ENCODE data around the gene MOAP1. TPM values are rescaled to one million over a fixed set of nuclear protein-coding genes. Genes with fewer than 3 reads are reported as not detected.
"Not testable (repeated sequence)": the region's sequence is repeated elsewhere in the genome, so short reads cannot be mapped to it uniquely, and the experiment has no call there.

The MOAP1 gene
- 80.7 TPM for total RNA-seq

- peak; percentile 95 to 97 for DNase-seq (ENCODE audit: low spot score in 2 of 2)
- no peak for FAIRE-seq
Observed at GRCh38 chr14:93184391-93185348, at the start of gene MOAP1, which contains the start of gene LYSET. TSS of gene MOAP1 (minus strand) at chr14:93184897. CDS start at chr14:93184242, 655 bp downstream. TSS of gene LYSET (plus strand) at chr14:93185317. CDS start at chr14:93185406, 89 bp downstream.

- FAIRE-seq; DNase-seq (ENCODE audit: low spot score in 2 of 2): not testable (repeated sequence)
Observed at GRCh38 chr14:93233078-93233477, 48.4 kb upstream of the MOAP1 start.

- FAIRE-seq: no peak
- DNase-seq (ENCODE audit: low spot score in 2 of 2): no peak
Observed at GRCh38 chr14:93232159-93232558, 47.5 kb upstream of the MOAP1 start.

- FAIRE-seq (no peak), DNase-seq (ENCODE audit: low spot score in 2 of 2) (peak in 1 of 2 donors; percentile 65)
Observed at GRCh38 chr14:93231129-93231979, 46.7 kb upstream of the MOAP1 start.

GRCh38 chr14:93230539-93230938, 45.8 kb upstream of the MOAP1 start:
- no peak for DNase-seq (ENCODE audit: low spot score in 2 of 2)
- no peak for FAIRE-seq

GRCh38 chr14:93228550-93228949, 43.9 kb upstream of the MOAP1 start:
- DNase-seq (ENCODE audit: low spot score in 2 of 2) (no peak), FAIRE-seq (no peak)

- FAIRE-seq: no peak
- no peak for DNase-seq (ENCODE audit: low spot score in 2 of 2)
Observed at GRCh38 chr14:93223565-93223964, 38.9 kb upstream of the MOAP1 start.

GRCh38 chr14:93220509-93220908, 35.8 kb upstream of the MOAP1 start:
- FAIRE-seq: no peak
- no peak for DNase-seq (ENCODE audit: low spot score in 2 of 2)

GRCh38 chr14:93219103-93219726, 34.5 kb upstream of the MOAP1 start:
- no peak for DNase-seq (ENCODE audit: low spot score in 2 of 2)
- FAIRE-seq: no peak

GRCh38 chr14:93214598-93214997, 29.9 kb upstream of the MOAP1 start:
- FAIRE-seq (no peak), DNase-seq (ENCODE audit: low spot score in 2 of 2) (no peak)

- FAIRE-seq: no peak
Observed at GRCh38 chr14:93212432-93212831, 27.7 kb upstream of the MOAP1 start.

GRCh38 chr14:93207468-93208308, 23.0 kb upstream of the MOAP1 start:
- FAIRE-seq (no peak), DNase-seq (ENCODE audit: low spot score in 2 of 2) (peak; percentile 47 to 48)

More at GRCh38 chr14:93212432-93212831, 27.7 kb upstream of the MOAP1 start:
- no peak for DNase-seq (ENCODE audit: low spot score in 2 of 2)

- DNase-seq (ENCODE audit: low spot score in 2 of 2): peak; percentile 92 to 94
- peak; percentile 3 for FAIRE-seq
Observed at GRCh38 chr14:93206793-93207467, 22.2 kb upstream of the MOAP1 start, which contains the start of the genes GON7 and UBR7. TSS of gene GON7 (minus strand) at chr14:93207065. CDS start at chr14:93207037, 28 bp downstream. TSS of gene UBR7 (plus strand) at chr14:93207256. CDS start at chr14:93207292, 36 bp downstream.

GRCh38 chr14:93201155-93201704, 16.5 kb upstream of the MOAP1 start:
- no peak for FAIRE-seq

GRCh38 chr14:93200553-93200952, 15.9 kb upstream of the MOAP1 start:
- no peak for DNase-seq (ENCODE audit: low spot score in 2 of 2)
- FAIRE-seq: no peak

More at GRCh38 chr14:93201155-93201704, 16.5 kb upstream of the MOAP1 start:
- no peak for DNase-seq (ENCODE audit: low spot score in 2 of 2)

- DNase-seq (ENCODE audit: low spot score in 2 of 2): no peak
- FAIRE-seq: no peak
Observed at GRCh38 chr14:93199031-93199430, 14.3 kb upstream of the MOAP1 start.

- FAIRE-seq (no peak), DNase-seq (ENCODE audit: low spot score in 2 of 2) (no peak)
Observed at GRCh38 chr14:93195316-93195999, 10.8 kb upstream of the MOAP1 start.

GRCh38 chr14:93186956-93187355, 2.3 kb upstream of the MOAP1 start:
- DNase-seq (ENCODE audit: low spot score in 2 of 2): no peak
- FAIRE-seq: no peak

Measured in frontal cortex (tissue), 4 donors.